ENCODE measurements around the gene SAMD11.
"Not testable (repeated sequence)": the region's sequence is repeated elsewhere in the genome, so short reads cannot be mapped to it uniquely, and the experiment has no call there.

SAMD11 gene, protein sequence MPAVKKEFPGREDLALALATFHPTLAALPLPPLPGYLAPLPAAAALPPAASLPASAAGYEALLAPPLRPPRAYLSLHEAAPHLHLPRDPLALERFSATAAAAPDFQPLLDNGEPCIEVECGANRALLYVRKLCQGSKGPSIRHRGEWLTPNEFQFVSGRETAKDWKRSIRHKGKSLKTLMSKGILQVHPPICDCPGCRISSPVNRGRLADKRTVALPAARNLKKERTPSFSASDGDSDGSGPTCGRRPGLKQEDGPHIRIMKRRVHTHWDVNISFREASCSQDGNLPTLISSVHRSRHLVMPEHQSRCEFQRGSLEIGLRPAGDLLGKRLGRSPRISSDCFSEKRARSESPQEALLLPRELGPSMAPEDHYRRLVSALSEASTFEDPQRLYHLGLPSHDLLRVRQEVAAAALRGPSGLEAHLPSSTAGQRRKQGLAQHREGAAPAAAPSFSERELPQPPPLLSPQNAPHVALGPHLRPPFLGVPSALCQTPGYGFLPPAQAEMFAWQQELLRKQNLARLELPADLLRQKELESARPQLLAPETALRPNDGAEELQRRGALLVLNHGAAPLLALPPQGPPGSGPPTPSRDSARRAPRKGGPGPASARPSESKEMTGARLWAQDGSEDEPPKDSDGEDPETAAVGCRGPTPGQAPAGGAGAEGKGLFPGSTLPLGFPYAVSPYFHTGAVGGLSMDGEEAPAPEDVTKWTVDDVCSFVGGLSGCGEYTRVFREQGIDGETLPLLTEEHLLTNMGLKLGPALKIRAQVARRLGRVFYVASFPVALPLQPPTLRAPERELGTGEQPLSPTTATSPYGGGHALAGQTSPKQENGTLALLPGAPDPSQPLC

DNA sequence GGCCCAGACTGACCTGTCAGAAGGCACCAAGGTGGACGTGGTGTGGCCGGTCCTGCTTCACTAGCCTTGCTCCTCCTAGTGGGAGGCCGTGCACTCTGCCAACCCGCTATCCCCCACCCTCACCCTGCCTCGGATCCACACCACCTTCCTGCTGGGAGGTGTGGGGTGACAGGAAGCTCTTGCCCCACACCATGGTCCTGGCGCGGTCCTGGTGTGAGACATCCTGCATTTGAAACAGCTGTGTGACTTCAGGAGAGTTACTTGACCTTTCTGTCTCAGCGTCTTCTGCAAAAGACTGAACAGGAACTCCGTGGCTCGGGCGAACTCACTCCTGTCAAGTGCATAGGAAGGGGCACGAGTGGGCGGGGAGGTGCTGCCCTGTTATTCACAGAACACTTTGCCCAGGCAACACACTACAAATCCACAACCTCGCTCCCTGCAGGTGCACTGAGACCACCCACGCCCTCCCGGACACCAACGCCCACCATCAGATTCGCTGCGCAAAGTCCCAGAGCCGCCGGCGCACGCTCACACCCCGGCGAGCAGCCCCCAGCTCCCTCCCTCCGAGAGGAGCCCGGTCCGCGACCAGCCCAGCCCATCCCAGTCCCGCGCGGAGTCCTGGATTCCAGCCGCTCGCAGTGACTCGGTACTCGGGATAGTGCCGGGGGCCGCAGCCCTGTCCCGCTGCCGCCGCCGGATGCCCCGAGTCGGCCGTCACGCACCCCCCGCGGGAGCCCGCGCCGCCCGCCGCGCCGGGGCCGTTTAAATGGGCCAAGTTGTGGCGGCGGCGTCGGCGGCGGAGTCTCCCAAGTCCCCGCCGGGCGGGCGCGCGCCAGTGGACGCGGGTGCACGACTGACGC is at the start of gene SAMD11:
Gene SAMD11, plus strand, starts transcription at position 793 of the 860 bp plus-strand sequence. CDS start 509 bp downstream, outside the sequence.
- peak; percentile 25 to 44 for DNase-seq (ENCODE audit: low read depth in 2 of 2)

DNA sequence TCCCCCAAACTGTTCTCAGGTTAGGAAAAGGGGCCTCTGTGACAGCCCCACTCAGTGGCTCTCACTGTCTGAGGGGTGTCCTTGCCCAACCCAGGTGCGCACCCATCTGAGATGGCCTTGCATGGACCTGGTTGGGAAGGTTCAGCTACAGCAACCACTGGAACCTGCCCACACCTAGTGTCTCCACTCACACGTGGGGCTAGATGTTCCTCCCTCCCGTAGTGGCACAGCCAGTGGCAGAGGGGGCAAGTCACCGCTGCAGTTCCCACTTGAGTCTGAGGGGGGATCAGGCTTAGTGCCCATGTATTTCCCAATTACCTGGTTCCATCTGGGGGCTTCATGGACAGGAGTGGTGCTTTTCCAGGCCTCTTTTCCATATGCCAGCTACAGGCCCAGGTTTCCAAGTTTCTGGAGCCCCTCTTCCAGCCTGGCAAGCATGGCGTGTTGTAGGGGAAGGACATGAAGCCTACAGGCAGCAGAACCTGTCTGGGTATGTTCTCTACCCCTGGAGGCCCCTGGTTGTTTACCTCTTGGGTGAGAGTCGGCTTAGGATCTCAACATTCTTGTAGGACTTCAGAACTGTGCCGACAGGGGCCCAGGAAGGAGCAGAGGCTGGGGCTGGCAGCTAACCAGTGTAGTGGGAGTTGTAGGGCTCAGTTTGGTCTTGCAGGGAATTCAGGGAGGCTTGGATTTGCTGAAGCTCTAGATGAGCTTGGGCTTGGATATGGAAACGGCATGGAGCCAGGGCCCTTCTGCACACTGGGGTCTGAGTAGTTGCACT is 47.1 kb upstream of the SAMD11 start:
- not testable (repeated sequence) for DNase-seq (ENCODE audit: low read depth in 2 of 2)

DNA sequence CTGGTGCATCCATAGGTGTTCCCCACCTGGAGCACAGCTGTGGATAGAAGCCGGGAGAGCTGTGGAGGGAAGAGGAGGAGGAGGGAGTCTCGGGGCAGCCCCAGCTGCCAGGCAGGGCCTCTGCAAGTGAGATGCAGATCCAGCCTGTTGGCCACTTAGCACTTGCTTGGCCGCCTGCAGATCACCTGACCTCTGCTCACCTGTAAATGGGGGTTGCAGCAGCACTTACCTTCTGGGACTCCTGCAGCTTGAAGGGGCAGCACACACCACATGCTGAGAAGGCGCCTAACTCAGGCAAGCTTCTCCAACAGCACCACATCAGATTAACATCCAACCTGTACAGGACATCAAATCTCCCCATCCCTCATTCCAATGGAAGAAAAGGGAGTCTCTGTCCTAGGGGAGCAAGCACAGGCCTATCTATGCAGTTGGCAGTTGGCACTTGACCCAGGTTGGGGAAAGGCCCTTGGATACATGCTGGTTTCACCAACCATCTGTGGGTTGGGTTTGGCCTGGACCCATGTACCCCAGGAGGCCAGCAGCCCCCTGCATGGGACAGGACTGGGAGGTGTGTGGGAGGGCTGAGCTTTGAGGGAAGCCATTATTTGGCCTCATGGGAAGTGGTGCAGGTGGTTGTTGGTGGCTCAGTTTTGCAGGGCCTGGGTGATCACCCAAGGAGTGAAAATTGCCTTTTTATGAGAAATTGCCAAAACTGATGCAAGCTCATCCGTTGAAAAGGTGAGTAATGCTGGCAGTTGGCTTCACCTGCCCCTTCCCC is 46.3 kb upstream of the SAMD11 start:
- DNase-seq (ENCODE audit: low read depth in 2 of 2), result not testable (repeated sequence)

DNA sequence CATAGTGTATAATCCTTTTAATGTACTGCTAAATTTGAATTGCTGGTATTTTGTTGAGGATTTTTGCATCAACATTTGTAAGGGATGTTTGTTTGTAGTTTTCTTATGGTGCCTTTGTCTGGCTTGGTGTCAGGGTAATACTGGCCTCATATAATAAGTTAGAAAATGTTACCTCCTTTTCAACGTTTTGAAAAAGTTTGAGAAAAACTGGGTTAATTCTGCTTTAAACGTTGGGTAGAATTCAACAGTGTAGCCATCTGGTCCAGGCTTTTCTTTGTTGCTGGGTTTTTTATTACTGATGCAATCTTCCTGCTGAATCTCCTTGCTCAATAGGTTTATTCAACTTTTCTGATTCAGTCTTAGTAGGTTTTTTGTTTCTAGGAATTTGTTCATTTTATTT is 43.2 kb upstream of the SAMD11 start:
- not testable (repeated sequence) for DNase-seq (ENCODE audit: low read depth in 2 of 2)

DNA sequence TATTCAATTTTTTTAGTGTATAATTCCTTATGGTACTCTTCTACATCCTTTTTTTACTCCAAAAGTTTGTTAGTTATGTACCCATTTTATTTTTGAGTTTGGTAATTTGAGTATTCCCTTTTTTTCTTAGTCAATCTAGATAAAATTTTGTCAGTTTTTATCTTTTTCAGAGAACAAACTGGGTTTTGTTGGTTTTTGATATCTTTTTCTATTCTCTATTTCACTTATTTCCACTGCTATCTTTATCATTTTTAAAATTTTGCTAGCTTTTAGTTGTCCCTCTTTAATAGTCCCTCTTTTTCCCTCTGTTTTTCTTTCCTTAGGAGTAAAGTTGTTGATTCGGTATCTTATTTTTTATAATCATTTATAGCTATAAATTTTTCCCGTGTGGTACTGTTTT is 42.8 kb upstream of the SAMD11 start:
- DNase-seq (ENCODE audit: low read depth in 2 of 2), result not testable (repeated sequence)

DNA sequence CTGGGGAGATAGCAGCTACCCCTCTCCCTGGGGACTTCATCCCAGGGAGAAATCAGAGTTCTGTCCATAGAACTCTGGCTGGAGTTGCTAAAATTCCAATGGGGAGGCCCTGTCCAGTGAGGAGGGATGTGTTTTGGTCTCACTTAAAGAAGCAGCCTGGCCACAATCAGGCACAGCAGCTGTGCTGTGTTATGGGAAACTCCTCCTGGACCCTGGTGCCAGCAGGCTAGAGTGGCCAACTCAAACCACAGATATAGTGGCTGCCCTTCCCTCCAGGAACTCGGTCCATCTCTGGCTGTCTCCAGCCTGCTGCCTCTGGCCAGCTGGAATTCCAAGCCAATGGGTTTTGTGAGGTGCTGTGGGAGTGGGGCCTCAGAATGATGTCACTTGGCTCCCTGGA is 37.4 kb upstream of the SAMD11 start:
- no peak for DNase-seq (ENCODE audit: low read depth in 2 of 2)

DNA sequence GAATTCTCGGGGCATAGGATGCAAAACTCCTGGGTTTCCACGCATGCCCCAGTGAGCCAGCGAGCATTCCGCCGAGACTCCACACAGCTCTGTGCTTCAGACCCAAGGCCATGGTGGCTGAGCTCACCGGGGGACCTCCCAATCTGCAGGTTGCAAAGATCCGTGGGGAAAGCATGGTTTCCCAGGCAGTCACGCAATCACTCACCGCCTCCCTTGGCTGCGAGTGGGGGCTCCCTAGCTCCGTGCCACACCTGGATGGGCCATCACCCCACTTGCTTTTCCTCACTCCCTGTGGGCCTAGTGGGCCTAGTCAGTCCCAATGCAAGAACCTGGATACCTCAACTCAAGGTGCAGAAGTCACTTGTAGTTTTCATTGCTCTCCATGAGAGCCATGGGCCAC is 37.0 kb upstream of the SAMD11 start:
- no peak for DNase-seq (ENCODE audit: low read depth in 2 of 2)

DNA sequence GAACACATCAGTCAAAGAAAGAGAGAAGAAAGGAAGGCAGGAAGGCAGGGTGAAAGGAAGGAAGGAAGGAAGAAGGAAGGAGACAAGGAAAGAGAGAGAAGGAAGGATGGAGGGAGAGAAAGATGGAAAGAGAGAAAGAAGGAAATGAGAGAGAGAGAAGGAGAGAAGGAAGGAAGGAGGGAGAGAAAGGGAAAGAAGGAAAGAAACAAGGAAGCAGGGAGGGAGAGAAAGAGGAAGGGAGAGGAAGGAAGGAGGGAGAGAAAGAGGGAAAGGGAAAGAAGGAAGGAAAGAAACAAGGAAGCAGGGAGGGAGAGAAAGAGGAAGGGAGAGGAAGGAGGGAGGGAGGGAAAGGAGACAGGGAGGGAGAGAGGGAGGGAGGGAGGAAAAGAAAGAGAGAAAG is 35.4 kb upstream of the SAMD11 start:
- DNase-seq (ENCODE audit: low read depth in 2 of 2), result no peak

DNA sequence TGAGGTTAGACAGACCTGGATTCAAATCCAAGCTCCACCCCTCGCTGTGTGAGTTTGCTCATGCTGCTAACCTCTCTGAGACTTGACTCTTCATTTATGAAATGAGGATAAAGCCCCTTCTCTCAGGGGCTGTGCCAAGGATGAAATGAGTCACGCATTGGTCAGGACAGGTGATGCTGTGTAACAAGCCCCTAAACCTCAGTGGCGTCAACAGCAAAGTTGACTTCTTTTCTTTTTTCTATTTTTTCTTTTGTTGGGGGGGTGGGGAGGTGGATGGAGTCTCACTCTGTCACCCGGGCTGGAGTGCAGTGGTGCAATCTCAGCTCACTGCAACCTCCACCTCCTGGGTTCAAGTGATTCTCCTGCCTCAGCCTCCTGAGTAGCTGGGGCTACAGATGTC is 33.9 kb upstream of the SAMD11 start:
- not testable (repeated sequence) for DNase-seq (ENCODE audit: low read depth in 2 of 2)

DNA sequence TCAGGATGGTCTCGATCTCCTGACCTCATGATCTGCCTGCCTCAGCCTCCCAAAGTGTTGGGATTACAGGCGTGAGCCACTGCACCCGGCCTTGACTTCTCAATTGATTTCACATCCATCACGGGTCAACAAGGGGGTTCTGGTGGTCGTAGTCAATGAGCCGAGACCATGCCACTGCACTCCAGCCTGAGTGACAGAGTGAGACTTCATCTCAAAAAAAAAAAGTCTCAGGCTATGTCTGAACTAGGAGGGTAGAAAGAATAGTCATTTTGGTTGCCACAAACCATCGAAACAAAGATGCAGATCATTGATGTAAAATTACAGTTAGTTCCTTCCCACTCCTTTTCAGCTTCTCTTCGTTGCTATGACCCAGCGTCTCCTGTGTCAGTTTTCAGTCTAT is 33.5 kb upstream of the SAMD11 start:
- not testable (repeated sequence) for DNase-seq (ENCODE audit: low read depth in 2 of 2)

DNA sequence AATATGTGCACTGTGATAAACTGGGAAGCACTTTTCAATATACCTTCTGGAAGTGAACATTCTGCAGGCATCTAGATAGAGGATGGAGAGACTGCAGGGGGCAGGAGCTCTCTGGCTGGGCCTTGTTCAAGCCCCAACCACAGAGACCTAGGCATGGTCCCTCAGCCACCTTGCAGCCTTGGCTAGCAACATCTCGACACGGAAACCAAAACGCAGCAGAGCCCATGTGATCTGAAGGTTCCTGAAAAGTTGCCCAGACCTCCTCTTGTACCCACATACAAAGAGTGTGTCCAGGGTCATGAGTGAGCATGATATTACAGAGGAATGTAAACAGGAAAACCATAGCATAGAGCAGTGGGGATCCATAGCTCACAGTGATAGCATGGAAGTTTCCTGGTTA is 33.1 kb upstream of the SAMD11 start:
- DNase-seq (ENCODE audit: low read depth in 2 of 2), result no peak

DNA sequence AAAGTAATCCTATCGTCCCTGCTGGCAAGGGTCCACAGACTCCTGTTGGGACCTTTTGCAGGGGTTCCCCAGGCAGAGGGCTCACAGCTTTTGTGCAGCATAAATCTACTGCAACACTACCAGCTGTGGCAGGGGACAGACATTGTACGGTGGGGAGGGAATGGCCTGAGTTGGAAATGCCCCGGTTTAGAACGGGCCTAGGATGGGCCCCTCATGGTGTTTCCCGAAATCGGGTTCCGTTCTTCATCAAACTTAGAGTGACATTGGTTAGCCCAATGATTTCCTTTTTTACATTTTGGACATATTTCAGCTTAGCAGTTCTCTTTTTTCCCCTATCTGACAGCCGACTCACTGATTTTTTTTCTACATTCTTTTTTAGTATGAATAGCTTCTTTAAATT is 26.5 kb upstream of the SAMD11 start:
- DNase-seq (ENCODE audit: low read depth in 2 of 2), result no peak

DNA sequence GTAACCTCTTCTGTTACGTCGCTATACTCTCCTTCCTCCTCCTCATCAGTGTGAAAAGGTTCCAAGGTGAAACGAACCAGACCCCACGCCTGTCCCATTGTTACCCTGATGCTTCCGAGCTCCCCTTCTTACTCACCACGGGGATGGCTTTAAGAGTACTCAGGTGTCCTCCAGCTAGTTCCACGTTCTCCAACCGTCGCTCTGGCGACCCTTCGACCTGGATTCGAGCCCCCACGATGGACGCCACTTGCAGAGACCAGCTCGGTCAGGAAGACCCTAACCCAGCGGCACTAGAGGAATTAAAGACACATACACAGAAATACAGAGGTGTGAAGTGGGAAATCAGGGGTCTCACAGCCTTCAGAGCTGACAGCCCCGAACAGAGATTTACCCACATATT is 25.8 kb upstream of the SAMD11 start:
- not testable (repeated sequence) for DNase-seq (ENCODE audit: low read depth in 2 of 2)

DNA sequence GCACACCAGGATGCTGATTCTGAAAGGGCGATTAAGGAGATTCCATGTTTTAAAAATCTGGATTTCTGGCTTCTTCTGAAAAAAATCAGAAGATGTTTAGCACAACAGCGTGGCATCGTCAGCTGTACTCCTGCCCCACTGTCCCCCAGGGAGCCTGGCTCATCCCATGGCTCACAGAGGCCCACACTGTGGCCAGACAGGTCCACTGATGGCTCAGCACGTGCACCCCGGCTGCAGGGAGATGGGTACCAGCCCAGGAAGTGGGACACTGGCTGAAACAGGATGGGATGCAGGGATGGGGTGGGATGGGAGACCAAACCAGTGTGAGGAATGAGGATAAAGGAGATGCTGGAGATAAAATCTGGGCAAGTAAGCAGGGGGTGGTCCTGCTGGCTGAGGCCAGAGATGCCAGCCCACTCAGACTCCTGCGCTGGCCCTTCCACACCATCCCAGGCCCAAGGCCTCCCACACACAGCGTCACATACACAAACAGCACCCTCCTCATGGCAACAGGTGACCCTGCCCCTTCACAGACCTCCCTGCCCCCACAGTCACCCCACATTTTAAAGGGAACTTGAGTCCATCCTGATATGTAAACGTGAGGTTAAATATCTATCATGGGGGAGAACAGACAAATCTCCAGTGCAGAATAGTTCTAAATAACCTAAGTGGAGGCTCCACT is 23.9 kb upstream of the SAMD11 start:
- DNase-seq (ENCODE audit: low read depth in 2 of 2), result no peak

DNA sequence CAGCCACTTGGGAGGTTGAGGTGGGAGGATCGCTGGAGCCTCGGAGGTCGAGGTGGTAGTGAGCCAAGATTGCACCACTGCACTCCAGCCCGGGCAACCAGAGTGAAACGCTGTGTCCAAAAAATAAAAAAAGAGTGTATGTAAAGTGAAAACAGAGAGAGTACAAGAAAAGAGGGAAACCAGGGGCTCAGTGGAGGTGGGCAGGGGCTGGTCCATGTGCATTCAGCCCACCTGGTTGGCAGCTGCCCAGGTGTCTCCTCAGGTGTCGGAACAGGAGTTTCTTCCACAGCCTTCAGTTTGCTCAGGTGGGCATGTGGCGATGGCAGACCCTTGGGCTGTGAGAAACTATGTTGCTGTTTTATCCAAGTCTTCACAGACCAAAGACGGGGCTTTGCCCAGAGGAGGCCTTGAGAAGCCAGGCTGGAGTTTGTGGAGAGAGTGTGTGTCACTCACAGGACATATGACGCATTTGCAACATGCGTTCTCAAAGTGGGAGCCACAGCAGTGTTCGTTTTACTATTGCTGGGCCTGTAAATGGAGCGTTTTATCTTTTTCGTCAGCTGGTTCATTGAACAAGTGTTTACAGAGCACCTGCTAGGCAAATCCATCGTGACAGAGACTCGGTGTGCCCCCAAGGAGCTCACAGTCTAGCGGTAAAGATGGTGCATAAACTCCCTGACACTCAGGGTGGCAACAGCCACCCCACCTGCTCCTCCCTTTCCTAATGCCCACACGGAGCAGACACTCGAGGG is 22.4 kb upstream of the SAMD11 start:
- DNase-seq (ENCODE audit: low read depth in 2 of 2), result no peak

DNA sequence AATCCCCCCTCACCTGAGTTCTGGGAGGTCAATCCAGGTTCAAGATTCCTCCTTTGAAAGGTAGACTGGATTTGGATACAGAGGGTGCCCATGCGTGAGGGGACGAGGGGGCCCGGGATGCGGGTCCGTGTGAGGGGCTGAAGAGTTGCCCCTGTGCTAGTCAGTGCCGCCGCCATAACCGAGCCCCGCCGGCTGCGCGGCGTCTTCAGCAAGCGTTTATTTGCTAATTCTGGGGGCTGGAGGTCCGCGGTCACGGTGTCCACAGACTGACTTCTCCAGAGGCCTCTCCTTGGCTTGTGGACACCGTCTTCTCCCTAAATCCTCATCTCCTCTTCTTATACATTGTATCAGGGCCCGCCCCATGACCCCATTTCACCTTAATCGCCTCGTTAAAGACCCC is 20.9 kb upstream of the SAMD11 start:
- no peak for DNase-seq (ENCODE audit: low read depth in 2 of 2)

DNA sequence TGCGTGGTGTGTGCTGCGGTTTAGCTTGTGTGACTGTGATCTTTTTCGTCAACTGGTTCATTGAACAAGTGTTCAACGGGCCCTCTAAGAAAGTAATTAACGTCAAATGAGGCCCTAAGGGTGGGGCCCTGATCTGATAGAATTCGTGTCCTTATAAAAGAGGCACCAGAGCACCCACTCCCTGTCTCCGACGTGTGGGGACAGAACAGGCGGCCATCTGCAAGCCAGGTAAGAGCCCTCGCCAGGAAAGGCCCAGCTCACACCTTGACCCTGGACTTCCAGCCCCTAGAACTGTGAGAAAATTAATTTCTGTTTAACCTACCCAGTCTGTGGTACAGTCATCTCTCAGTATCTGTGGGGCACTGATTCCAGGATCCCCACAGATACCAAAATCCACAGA is 20.4 kb upstream of the SAMD11 start:
- DNase-seq (ENCODE audit: low read depth in 2 of 2), result no peak

DNA sequence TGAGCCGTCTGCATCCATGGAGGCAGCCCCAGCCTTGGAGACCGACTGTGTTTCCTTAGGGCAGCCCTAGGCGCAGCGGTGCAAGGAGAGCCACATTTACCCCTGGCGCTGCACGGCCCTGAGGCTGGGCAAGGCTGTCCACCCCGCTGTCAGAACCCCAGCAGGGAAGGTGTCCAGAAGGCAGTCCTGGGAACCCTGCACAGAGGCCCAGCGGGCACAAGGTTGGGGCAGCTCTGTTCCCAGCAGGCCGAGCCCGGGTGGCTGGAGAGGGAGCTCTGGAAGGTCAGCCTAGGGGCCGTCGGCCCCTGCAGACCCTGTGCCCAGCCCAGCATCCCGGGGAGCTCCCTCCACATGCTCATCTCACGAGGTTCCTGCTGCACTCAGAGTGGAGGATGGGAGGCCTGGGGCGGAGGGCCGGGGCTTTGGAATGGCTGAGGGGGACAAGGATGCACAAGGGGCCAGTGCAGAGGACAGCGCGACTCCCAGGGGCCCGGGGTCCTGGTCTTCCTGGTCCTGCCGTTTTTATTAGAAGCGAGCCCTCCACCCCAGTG is 19.9 kb upstream of the SAMD11 start:
- no peak for DNase-seq (ENCODE audit: low read depth in 2 of 2)

Data from stimulated activated CD8-positive, alpha-beta memory T cell treated with anti-CD3 and anti-CD28 coated beads, Interleukin-15, amount 100 ng/mL, for 48 hours (primary cell).